K562 (cell line): Measurements from ENCODE around the gene ANKS4B. TPM values are rescaled to one million over a fixed set of nuclear protein-coding genes. Genes with fewer than 3 reads are reported as not detected.

Experiments
- ADNP ChIP-seq: fragments of 200-800 bp; sonication (Bioruptor generic); IDR thresholded peaks from 2 replicates; pipeline ENCODE4 v1.6.1; 2016; ENCODE audit warnings: missing genetic modification characterization, missing compliant biosample characterization
- FIP1L1 ChIP-seq: fragments of 200-400 bp; formaldehyde crosslinking; IDR thresholded peaks from 2 replicates; pipeline ENCODE4 v1.6.1; 2018; ENCODE audit warnings: mild to moderate bottlenecking, low read depth, low read length; ENCODE audit not compliant: poor library complexity, severe bottlenecking
- FOXK1 ChIP-seq: sonication (generic); formaldehyde crosslinking; IDR thresholded peaks from 2 replicates; pipeline ENCODE4 v1.8.0; 2022; ENCODE audit warnings: missing genetic modification reagents, mild to moderate bottlenecking, borderline replicate concordance
- HMBOX1 ChIP-seq: sonication (generic); IDR thresholded peaks from 2 replicates; pipeline ENCODE4 v1.6.1; 2016
- MGA ChIP-seq: fragments of 450-650 bp; IDR thresholded peaks from 2 replicates; pipeline ENCODE4 v1.6.1; 2016; ENCODE audit warnings: mild to moderate bottlenecking, moderate library complexity
- NCOA6 ChIP-seq: fragments of 450-650 bp; IDR thresholded peaks from 2 replicates; pipeline ENCODE4 v1.6.1; 2017; ENCODE audit warnings: mild to moderate bottlenecking
- NFE2 ChIP-seq: IDR thresholded peaks from 2 replicates; pipeline ENCODE4 v1.6.1; 2014; ENCODE audit warnings: antibody characterized with exemption, low read depth
- PHF8 ChIP-seq: fragments of 200-600 bp; sonication (generic); IDR thresholded peaks from 2 replicates; pipeline ENCODE4 v1.6.1; 2012; ENCODE audit warnings: mixed run types, mild to moderate bottlenecking, inconsistent platforms, low read length, moderate library complexity, borderline replicate concordance
- TRIM25 ChIP-seq: fragments of 450-650 bp; IDR thresholded peaks from 2 replicates; pipeline ENCODE4 v1.7.0; 2016; ENCODE audit warnings: borderline replicate concordance
- XRCC3 ChIP-seq: fragments of 450-650 bp; IDR thresholded peaks from 2 replicates; pipeline ENCODE4 v1.6.1; 2017; ENCODE audit warnings: mild to moderate bottlenecking, moderate library complexity
- ZNF699 ChIP-seq: fragments of 250-450 bp; sonication (Bioruptor Pico); IDR thresholded peaks from 2 replicates; pipeline ENCODE4 v1.8.0; 2021; ENCODE audit warnings: mild to moderate bottlenecking, moderate library complexity; ENCODE audit not compliant: insufficient replicate concordance
- polyA plus RNA-seq, 8 experiments: library from polyadenylated mRNA; depleted of rRNA in 4 of 8; stranded (reverse) in 5 of 8; unstranded in 3 of 8; fragments of >200 nt; fragmentation: Nextera tagmentation in 2 of 8; fragmentation: Illumina TruSeq in 1 of 8; extraction: Ambion mirVana in 2 of 8; extraction: Trizol in 1 of 8; gene quantifications; 2 replicates each; pipeline versions ENCODE4 v1.2.1 to v1.2.3, GENCODE V29; 2011 to 2014; ENCODE audit warnings: inconsistent platforms in 1 of 8, missing spikeins in 1 of 8
- total RNA-seq, 7 experiments: library from RNA; depleted of rRNA in 6 of 7; stranded (reverse); fragments of >200 nt in 6 of 7; fragmentation: Illumina TruSeq in 2 of 7; extraction: Trizol in 2 of 7; gene quantifications; 2 replicates each; pipeline versions ENCODE4 v1.2.1 to v1.2.3, GENCODE V29; 2011 to 2021; ENCODE audit warnings: low replicate concordance in 1 of 7

Gene ANKS4B
- total and polyA plus RNA-seq, 9 of the 15 experiments (the other 6 are each of a cell fraction or from before 2014, with no cell fraction given), result not detected

GRCh38 chr16:21300309-21301167, 67.0 kb downstream of the ANKS4B start (continued):
- TF ChIP-seq MGA (peak; percentile 37), HMBOX1 (no peak), XRCC3 (no peak), FIP1L1 (no peak), PHF8 (peak; percentile 46; the same call in 1 of the 2 replicates), ZNF699 (CRISPR knock-in tag) (no peak), NCOA6 (no peak), NFE2 (peak; percentile 80), ADNP (tag) (no peak), TRIM25 (no peak), FOXK1 (CRISPR knock-in tag) (no peak)
